ENCODE results near the gene SGSM1.
"Not testable (repeated sequence)": the region's sequence is repeated elsewhere in the genome, so short reads cannot be mapped to it uniquely, and the experiment has no call there.

SGSM1 gene

GRCh38 chr22:24807284-24807950 is 1.4 kb downstream of the SGSM1 start:
- ATAC-seq: no peak

GRCh38 chr22:24809331-24809730 is 3.3 kb downstream of the SGSM1 start:
- ATAC-seq: no peak

DNA sequence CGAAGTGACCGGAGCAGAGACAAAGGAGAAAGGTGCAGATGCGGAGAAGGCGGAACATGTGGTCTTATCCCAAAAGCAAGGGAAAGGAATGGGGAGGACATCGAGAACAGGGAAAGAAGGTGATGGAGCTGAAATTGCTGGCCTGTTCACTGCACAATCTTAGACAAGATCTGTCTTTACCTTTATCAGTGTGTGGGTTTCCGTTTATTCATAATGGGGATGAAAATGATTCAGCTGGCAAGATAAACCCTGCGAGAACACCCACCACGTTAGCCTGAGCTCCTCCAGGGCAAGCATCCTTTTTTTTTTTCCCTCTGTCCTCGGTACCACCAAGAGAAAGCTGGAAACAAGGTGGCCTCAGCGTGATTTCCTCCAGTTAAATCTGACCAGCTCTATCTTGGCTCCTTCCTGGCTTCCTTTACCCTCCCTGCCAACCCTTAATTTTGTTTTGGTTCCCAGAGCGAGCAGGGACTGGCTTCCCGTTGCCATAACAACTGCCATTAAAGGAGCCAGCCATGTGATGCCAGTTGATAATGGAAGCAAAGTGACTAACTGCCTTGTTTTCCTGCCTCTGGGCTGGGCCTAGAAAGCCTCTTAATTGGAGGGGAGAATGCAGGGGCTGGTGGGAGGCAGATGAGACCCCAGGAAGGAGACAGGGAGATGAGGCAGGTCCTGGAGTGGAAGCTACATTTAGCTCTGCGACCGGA is 4.2 kb downstream of the SGSM1 start:
- peak in 1 of 2 donors; percentile 28 for ATAC-seq

GRCh38 chr22:24812950-24813775 is 7.2 kb downstream of the SGSM1 start:
- ATAC-seq: no peak

DNA sequence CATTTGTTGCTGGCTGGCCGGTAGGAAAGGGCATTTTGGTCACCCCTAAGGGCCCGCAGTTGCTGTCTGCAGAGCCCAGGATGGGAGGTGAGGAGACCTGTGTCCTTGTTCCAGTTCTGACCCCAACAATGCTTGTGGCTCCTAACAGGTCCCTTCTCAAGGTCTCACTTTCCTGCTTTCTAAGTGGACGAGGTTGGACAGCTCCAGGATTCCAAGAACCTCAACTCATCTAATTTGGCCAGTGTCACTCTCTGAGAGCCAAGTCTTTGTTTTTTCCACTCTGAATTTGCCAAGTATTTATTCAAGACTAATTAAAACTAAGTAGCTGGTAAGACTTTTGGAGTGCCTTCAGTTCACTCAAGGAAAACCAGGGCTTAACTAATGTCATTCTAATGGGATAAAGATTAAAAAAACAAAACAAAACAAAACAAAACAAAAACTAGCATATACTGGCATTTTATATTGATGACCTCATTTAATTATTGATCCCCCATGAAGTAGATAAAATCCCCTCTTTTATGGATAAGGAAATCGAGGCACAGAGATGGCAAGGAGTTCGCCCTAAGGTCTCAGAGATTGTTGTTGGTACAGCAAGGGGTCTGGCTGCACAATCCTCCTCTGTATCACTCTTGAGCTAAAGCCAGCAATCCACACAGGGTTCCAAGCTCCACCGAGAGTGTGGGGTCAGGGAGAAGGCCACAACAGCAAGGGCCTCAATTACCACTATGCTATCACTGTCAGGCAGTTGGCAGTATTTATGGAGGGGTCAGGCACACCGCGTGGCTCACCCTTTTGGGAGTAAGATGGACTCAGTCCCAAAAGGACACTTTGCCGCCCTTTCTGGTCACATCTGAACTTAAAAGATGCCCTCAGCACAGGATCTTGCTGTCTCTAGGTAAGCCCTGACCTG is 8.1 kb downstream of the SGSM1 start:
- no peak for ATAC-seq

- no peak for ATAC-seq
Measured at GRCh38 chr22:24816806-24817205, 10.8 kb downstream of the SGSM1 start.

GRCh38 chr22:24819487-24819886 is 13.5 kb downstream of the SGSM1 start:
- no peak for ATAC-seq

GRCh38 chr22:24819911-24820461 is 14.0 kb downstream of the SGSM1 start:
- no peak for ATAC-seq

DNA sequence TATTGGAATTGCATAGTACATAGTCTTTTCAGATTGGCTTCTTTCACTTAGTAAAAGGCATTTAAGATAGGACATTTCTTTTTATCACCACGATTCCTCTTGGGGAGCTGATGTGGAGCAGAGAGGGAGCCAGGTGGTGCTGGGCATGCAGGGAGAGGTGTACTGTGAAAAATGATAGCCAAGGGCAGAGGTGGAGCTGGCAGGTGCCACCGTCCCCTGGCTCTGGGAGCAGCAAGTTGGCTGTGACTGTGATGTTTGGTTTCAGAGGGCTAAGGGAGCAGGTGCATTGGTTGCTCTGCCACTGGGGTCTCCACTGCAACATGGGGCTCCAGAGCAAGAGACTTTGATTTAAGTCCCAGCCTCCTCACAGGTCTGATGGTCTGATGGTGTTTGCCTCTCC is 16.5 kb downstream of the SGSM1 start:
- no peak for ATAC-seq

DNA sequence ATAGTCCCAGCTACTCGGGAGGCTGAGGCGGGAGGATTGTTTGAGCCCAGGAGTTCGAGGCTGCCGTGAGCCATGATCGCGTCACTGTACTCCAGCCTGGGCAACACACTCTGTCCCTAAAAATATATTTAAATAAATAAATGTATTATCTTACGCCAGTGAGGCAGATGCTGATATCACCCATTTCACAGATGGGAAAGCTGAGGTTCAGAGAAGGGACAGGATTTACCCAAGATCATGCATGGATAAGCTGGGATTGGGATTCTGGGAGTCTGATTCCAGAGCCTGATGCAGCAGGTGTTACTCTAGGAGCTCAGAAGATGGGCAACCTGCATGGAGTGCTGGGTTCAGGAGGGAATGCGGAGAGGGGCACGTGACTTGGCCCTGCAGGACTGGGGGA is 17.8 kb downstream of the SGSM1 start:
- no peak for ATAC-seq

GRCh38 chr22:24824250-24824649 is 18.2 kb downstream of the SGSM1 start:
- no peak for ATAC-seq

- ATAC-seq: no peak
Measured at GRCh38 chr22:24824915-24825314, 18.9 kb downstream of the SGSM1 start.

GRCh38 chr22:24826710-24827285 is 20.8 kb downstream of the SGSM1 start:
- ATAC-seq: no peak

DNA sequence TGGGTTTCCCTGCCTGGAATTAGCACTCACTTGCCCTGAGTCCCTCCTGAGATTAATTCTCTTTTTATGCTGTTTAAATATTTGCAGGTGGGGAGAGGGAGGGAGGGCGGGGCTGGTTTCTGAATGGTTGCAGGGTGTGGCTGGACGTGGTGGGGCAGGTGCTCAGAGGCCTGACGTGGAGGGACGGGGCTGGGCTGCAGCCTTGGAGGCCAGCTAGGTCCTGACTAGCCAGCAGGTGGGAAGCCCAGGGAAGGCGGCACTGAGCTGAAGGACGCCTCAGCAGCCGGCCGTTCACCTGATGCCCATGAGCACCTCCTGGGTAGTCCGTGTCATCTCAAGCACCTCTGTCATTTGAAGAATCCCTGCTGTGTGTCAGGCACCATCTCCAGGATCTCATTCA is 21.3 kb downstream of the SGSM1 start:
- ATAC-seq: no peak

DNA sequence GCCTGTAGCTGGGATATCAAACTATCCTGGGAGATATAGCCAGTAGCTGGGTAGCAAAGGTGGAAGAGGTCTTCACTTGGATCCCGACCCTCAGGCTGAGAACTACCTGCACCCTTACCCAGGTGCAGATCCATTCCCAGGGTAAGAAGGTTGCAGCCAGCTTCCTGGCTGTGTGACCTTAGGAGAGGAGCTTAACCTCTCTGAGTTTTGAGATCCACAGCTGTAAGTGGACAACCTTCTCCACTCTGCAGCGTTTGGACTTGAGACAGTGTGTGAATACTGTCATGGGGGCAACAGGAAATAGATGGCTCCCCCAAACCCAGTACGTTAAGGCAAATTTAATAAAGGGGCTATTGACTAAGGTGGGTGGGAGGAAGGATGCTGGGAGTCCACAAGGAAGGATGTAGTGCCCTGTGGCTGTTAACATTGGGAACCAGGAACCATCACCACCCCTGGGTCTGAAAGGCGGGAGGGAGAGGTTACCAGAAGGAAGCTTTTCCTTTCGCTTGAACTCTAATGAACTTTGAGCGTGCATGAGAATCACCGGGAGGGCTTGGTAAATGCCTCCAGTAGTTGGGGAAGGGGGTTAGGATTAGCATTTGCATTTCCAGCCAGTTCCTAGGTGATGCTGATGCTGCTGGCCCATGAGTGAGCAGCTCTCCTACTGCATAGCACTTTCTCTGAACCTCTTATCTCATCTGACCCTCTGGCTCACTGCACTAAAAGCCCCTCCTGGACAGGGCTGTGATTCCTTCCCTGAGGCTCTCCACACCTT is 24.4 kb downstream of the SGSM1 start:
- ATAC-seq: no peak

DNA sequence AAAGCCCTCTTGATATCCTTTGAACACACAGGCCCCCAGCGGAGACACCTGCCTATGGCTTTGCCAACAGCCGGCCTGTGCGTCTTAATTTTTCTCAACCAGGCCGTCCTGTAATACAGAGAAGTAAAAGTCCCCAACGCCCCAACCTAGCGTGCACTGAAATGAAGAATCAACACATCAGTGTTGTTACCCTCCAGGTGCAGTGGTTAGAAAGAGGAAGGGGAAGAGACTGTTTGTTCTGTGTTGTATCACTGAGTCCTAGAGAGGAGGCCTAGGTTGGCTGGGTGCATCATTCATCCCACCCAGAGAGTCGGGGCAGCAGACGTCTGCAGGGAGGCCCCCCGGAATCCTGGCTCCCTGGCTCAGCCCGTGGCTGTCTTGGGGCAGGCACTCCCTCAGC is 25.7 kb downstream of the SGSM1 start:
- peak in 1 of 2 donors; percentile 21 for ATAC-seq

DNA sequence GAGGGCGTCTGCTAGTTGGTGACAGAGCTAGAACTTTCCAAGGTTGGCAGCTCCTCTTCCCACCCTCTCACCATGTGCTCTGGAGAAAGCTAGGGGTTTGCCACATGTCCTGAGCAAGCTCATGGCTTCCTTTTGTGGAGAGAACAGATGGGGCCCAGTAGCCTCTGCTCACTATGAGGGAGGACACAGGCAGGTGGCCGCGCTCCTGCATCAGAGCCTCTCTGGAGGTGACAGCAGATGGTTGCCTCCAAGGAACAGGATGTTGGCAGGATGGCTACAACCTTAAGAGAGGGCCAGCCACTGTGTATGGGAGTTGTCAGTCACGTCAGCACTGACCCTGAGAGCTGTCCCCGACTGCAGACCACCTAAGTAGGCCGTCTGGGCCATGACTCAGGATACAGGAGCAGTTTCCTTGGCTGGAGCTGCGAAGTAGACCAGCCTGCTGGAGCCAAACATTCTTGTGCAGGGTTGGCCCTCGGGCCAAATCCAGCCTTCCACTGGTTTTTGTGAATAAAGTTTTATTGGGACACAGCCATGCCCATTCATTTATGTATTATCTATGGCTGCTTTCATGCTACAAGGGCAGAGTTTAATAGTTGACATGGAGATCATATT is 28.0 kb downstream of the SGSM1 start:
- no peak for ATAC-seq

DNA sequence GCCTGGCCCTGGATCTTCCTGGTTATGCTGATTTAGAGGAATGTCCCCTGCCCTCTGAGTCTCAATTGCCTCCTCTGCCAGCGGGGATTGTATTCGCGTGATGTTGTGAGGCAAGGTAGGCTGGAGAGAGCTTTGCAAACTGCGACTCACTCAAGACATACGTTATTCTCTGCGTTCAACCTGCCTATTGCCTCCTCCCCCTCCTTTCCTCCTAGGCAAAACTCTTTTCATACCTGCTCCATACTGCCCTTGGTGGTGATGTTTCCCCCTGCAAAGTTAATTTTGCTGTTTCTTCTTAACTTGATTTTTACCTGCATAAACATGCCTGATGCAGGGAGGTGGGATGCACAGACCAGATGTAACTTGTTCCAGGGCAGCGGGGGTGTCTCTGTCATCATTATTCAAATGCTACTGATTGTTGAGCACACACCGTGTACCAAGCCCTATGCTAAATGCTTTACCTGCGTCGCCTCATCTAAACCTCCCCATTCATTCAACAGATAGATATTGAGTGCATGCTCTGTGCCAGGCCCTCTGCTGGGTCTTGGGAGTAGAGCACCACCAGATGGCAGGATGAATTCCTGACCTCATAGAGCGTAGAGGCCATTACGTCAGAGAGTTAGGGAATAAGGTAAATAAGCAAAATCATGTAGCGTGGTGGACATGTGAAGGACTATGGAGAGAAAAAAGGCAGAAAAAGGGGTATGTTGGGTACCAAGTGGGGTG is 29.0 kb downstream of the SGSM1 start:
- no peak for ATAC-seq

GRCh38 chr22:24836282-24836681 is 30.3 kb downstream of the SGSM1 start:
- peak in 1 of 2 donors; percentile 20 for ATAC-seq

GRCh38 chr22:24837517-24837916 is 31.5 kb downstream of the SGSM1 start:
- not testable (repeated sequence) for ATAC-seq

Measured in activated CD4-positive, CD25-positive, alpha-beta regulatory T cell treated with anti-CD3 and anti-CD28 coated beads, Interleukin-2, amount 50 U/mL, for 24 hours (primary cell).